NCI-H2227 treated with DMSO at 0.1 percent for 48 hours (cell line): ENCODE data around the gene MNAT1.
A peak's percentile ranks its signal among the peaks of the same experiment; 100 is the strongest.
"Not testable (repeated sequence)": the region's sequence is repeated elsewhere in the genome, so short reads cannot be mapped to it uniquely, and the experiment has no call there.

Experiments
- DNase-seq: peaks from one replicate; lab custom pipeline; 2025; lab: John Stamatoyannopoulos, UW

MNAT1 gene

GRCh38 chr14:60882219-60882618 is 147.7 kb downstream of the MNAT1 start:
- no peak for DNase-seq

DNA sequence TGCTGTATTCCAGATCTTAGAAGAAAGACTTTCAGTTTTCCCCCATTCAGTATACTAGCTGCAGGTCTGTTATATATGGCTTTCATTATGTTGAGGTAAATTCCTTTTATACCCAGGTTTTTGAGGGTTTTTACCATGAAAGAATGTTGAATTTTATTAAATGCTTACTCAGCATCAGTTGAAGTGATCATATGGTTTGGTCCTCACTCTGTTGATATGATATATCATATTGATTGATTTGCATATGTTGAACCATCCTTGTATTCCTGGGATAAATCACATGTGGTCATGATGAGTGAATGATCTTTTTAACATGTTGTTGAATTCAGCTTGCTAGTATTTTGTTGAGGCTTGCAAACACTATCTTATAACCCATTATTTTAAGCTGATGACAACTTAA is 149.6 kb downstream of the MNAT1 start:
- DNase-seq, result no peak

DNA sequence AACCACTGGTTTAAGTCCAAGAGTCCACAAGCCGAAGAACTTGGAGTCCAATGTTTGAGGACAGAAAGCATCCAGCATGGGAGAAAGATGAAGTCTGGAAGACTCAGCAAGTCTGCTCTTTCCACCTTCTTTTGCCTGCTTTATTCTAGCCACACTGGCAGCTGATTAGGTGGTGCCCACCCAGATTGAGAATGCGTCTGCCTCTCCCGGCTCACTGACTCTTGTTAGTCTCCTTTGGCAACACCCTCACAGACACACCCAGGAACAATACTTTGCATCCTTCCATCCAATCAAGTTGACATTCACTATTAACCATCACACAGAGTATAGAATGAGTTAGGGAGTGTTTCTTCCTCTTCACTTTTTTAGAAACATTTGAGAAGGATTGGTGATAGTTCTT is 156.1 kb downstream of the MNAT1 start:
- DNase-seq, result not testable (repeated sequence)

DNA sequence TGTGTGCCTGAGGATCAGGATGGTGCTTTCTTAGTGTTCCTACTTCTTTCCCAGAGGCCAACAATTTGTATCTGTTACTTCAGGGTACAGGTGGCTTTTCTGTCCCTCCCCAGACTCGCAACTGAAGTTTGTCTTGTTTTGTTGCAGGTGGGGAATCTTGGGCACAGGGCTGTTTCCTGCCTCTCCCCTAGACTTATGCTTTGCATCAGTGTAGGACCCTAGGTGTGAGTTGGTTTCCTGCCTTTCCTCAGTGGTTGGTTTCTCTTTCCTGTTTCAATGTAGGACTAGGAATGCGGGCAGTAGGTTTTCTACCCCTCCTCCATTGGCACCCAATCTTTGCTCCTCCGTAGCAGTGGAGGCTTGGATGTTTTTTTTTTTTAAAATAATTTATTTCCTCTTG is 159.3 kb downstream of the MNAT1 start:
- DNase-seq, result no peak

- DNase-seq, result no peak
Observed at GRCh38 chr14:60904381-60904780, 169.8 kb downstream of the MNAT1 start.

- no peak for DNase-seq
Observed at GRCh38 chr14:60905923-60906322, 171.4 kb downstream of the MNAT1 start.

DNA sequence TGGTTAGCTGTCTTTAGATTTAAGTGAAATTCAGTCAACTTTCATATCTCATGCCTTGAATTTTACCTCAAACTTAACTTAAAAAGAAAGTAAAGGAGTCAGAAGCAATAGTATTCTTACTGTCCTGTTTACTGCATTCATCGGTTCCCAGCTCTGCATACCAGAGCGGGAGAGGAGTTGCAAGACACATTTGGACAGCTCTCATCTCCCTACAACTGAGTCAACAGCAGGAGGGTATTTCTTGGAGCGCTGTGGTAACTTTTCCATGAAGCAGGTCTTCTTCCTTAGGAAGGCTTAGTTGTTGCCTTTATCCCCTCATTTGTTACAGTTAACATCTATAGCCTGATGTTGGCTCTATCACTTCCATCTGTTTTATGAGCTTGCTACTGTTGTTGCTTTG is 181.2 kb downstream of the MNAT1 start:
- DNase-seq, result no peak

GRCh38 chr14:60922050-60922449 is 187.5 kb downstream of the MNAT1 start:
- DNase-seq, result no peak

DNA sequence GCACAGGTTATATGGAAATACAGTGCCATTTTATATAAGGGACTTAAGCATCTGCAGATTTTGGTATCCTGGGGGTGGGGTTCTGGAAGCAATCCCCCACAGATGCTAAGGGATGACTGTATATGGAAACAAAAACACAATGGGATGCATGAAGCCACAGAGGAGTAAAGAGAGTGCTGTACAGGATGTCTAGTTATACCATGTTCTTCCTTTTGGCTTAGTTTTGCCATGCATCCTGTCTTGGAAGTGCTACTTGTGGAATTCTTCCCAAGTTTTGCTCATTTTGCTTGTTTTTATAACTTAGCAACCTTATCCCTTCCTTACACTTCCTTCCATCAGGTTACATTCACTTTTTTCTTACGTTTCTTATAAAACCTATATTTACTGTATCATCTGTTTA is 190.7 kb downstream of the MNAT1 start:
- DNase-seq, result no peak

- DNase-seq, result no peak
Observed at GRCh38 chr14:60926002-60926401, 191.4 kb downstream of the MNAT1 start.

GRCh38 chr14:60931218-60931617 is 196.7 kb downstream of the MNAT1 start:
- peak; percentile 39 for DNase-seq

GRCh38 chr14:60933920-60934655 is 199.5 kb downstream of the MNAT1 start:
- DNase-seq, result no peak

DNA sequence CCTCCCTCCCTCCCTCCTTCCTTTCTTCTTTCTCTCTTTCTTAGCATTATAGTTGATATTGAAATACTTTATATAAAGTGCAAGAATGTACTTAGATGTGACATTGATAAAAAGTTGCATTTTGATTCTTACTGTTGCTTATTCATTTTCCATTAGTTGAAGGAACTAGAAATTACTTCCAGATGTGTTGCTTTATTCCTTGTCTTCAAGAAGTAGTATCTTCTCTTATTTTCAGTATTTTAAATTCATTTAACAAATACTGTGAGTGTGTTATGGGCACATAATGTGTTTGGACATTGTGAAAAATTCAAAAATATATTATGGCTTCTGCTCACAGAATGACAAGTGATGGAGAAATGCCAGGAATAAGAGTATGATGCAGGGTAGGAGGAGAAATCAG is 200.8 kb downstream of the MNAT1 start:
- no peak for DNase-seq

DNA sequence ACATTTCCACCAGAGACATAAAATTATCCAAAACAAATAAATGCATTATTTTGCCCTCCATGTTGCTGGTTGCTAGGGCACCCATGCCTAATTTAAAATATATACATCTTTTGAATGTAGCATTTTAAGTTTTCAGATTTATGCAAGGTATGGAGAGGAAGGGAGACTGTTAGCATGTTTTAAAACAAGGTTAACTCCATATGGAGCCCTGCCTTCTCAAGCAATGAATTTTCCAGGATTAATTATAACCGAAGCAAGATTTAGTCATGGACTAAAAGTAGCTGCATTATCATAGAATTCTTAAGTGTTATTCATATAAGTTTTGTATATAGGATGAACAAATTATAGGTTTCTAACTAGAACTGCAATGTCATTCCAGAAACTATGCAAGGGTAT is 209.1 kb downstream of the MNAT1 start:
- DNase-seq, result no peak

DNA sequence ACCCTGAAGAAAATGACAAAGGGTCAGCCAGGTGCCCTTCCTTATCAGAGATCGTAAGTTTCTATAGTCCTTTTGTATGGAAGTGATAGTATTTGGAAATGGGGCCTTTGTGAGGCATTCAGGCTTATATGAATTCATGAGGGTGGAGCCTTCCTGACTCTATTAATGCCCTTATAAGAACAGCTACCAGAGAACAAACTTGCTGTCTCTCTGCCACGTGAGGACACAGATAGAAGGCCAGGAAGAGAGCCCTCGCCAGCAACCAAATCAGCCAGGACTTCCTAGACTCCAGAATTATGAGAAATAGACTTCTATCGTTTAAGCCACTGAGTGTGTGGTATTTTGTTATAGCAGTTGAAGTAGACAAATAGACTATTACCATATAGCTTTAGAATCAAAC is 209.6 kb downstream of the MNAT1 start:
- DNase-seq, result no peak

GRCh38 chr14:60945984-60946383 is 211.4 kb downstream of the MNAT1 start:
- no peak for DNase-seq

DNA sequence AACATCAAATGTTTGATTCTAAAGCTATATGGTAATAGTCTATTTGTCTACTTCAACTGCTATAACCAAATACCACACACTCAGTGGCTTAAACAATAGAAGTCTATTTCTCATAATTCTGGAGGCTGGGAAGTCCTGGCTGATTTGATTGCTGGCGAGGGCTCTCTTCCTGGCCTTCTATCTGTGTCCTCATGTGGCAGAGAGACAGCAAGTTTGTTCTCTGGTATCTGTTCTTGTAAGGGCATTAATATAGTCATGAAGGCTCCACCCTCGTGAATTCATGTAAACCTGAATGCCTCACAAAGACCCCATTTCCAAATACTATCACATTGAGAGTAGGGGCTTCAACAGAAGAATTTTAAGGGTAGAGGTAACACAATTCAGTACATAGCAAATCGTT is 212.2 kb downstream of the MNAT1 start:
- no peak for DNase-seq

GRCh38 chr14:60951776-60952435 is 217.3 kb downstream of the MNAT1 start:
- no peak for DNase-seq

GRCh38 chr14:60956202-60956601 is 221.6 kb downstream of the MNAT1 start:
- no peak for DNase-seq

DNA sequence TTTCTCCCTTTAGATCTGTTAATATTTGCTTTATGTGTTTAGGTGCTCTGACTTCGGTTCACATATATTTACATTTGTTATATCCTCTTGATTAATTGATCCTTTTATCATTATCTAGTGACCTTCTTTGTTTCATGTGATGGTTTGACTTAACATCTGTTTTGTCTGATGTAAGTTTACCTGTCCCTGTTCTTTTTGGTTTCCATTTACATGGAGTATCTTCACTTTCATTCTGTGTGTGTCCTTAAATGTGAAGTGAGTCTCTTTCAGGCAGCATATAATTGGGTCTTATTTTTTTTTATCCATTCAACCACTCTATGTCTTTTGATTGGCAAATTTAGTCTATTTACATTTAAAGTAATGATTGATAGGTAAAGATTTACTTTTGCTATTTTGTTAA is 222.1 kb downstream of the MNAT1 start:
- DNase-seq, result no peak

DNA sequence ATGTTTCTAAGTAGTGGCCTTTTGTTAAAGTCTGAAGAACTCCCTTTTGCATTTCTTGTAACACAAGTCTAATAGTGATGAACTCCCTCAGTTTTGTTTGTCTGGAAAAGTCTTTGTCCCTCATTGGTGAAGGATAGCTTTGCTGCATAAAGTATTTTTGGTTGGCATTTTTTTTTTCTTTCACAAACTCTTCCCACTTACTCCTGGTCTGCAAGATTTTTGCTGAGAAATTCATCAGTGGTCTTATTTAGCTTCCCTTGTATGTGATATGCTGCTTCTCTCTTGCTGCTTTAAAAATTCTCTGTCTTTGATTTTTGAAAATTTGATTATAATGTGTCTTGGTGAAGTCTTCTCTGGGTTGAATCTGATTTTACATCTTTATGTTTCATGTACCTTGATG is 223.6 kb downstream of the MNAT1 start:
- no peak for DNase-seq

GRCh38 chr14:60963761-60964160 is 229.2 kb downstream of the MNAT1 start:
- DNase-seq, result no peak

DNA sequence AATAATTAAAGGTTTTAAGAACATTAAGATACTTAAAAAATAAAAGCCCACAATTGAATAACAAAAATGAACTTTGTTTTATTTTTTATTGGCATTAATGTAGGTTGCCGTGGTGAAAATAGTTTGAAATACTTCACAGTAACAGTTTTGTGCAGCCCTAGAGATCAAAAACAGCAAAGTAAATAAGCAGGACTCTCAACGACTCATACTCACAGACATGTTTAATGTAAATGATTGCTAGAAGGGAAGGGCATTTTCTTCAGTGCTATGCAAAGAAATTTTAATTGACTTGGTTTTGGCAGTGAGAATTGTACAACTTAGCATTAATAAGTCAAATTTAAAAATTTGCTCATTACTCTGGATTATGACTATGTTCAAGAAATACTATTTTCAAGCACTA is 230.3 kb downstream of the MNAT1 start:
- DNase-seq, result no peak

GRCh38 chr14:60965402-60965801 is 230.8 kb downstream of the MNAT1 start:
- no peak for DNase-seq
